HG03097 (cell line): ENCODE data around the gene ITPK1.

Experiments
- ATAC-seq: cut with Tn5 transposase; IDR thresholded peaks from one replicate; pipeline ENCODE4 v1.9.1; 2021; ENCODE audit not compliant: unreplicated experiment, low FRiP score

The ITPK1 gene

GRCh38 chr14:92997343-92998061 lies 118.2 kb downstream of the ITPK1 start:
- no peak for ATAC-seq

GRCh38 chr14:92995620-92996019 lies 120.1 kb downstream of the ITPK1 start:
- no peak for ATAC-seq

DNA sequence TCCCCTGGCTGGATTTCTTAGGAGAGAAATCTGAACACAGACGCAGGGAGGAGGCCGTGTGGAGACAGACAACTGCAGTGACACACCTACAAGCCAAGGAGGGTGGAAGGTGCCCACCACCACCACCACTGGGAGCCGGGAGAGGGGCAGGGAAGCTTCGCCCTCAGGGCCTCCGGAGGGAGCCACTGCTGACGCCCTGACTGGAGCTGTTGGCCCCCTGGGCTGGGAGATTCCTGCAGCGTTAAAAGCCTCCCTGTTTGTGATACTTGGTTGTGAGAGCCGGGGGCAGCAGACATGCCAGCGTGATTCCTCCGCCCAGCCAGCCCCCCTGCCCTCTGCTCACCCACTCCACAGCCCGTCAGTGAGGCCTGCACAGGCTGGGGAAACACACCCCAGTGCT lies 120.8 kb downstream of the ITPK1 start:
- no peak for ATAC-seq

GRCh38 chr14:92994131-92994676 lies 121.5 kb downstream of the ITPK1 start:
- ATAC-seq = no peak

- no peak for ATAC-seq
These were observed 122.4 kb downstream of the ITPK1 start for GRCh38 chr14:92993302-92993701.

GRCh38 chr14:92991536-92991935 lies 124.2 kb downstream of the ITPK1 start:
- no peak for ATAC-seq

DNA sequence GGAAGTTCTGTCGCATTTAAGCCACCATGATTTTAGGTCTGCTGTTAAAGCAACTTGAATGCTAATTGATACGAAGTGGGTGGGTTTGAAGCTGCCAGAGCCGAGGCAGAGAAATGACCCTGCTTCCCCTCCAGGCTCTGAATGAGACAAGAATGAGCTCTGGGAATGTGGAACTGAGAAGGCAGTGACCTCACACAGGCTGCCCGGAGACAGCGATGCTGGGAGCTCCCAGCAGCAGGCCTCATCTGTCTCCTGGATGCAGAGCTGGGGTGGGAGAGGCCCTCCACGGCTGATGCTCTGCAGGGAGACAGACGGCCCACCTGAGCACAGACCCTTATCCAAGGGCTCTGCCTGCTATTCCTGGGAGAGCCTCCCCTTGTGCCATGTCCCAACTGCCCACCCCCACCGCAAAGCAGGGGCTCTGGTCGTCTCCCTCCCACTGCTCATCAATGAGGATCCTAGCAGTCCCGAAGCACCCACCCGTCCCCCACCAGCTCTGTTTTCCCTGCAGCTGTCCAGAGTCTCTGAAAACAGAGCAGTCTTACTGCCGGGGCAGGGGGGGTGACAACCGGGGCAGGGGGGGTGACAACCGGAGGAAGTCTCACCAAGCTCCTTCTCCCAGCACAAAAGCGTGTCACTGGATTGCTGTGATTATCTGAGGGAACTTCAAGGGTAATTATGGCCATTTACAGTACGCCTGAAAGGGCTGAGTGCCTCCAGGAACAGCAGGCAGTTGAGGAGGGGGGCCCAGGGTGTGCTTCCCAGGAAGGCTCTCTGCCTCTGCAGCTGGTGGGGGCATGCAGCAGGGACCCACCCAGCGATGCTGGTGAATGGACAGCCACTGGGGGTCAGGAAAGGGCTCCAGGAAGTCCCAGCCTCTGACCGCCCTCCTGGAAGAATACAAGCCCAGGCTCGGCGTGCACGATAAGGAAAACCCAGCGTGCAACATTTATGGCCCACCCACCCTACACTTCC lies 125.0 kb downstream of the ITPK1 start:
- no peak for ATAC-seq

DNA sequence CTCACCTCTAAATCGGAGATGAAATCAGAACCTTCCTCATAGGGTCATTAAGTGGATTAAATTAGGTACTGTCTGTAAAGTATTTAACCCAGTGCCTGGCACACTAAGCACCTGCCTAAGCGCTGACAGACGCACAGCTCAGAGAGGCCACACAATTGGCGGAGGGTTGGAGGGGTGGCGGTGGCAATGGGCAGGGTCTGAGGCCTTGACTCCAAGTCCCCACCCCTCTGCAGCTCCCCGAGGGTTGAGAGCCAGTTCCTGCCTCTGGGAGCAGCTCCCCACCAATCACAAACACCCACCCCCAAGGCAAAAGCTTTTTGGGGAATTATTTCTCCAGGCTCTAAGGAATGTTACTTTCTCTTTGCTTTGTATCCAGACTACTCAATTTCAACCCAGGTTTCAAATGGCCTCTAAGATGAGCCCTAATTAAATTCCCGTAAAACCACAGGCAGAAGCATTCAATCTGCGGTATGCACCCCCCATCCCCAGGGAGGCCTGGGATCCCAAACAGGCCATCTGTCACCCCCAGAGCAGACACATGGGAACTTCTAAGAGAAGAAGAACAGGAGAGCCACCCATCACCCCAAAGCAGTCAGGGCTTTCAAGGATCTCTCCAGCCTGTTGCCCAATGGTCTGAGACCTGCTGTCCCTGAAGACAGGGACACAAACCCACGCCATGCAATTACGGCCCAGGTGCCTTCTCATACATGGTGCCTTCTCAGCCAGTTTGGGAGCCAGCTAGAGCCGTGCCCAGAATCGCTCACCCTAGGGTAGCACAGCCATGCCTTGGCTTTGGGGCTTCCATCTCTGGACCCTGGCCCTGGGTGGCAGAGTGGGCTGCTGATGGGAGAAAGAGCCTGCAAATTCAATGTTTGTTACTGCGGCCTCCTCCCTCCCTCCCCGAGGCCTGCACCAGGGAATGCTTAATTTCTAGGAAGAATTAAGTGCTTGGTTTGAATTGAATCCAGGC lies 126.7 kb downstream of the ITPK1 start:
- ATAC-seq = no peak

DNA sequence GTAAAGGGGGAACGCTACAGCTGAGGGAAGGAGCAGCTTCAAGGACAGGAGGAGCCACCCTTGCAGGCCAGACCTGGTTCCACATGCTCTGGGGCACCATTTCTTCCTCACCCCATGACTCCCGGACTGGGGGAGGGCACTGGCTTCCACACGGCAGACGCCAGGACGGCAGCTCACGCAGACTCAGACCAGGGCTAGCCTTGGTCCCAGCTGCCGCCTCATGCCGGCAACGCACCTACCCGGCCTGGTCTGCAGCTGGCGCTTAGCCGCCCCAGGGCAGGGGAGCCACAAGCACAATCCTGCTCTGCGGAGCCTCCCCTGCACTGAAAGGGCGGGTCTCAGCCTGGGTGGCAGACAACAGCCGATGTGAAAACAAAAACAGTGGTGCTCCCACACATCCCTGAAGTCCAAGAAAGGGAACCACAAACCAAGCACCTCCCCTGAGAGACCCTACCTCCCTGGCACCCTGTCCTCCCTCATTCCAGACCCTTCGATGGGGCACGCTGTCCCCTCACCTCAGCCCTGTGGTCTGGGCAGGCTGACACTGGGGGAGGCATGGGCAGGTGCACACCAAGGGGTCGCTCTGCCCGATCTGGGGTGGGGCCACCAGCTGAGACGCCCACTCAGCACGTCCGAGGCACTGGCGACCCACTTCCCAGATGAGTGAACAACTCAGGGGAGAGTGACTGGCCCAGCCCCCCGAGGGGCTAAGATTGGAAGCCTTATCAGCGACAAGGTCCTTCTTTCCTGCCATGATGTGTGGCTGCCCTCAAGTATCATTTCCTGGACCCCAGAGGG lies 127.8 kb downstream of the ITPK1 start:
- no peak for ATAC-seq

DNA sequence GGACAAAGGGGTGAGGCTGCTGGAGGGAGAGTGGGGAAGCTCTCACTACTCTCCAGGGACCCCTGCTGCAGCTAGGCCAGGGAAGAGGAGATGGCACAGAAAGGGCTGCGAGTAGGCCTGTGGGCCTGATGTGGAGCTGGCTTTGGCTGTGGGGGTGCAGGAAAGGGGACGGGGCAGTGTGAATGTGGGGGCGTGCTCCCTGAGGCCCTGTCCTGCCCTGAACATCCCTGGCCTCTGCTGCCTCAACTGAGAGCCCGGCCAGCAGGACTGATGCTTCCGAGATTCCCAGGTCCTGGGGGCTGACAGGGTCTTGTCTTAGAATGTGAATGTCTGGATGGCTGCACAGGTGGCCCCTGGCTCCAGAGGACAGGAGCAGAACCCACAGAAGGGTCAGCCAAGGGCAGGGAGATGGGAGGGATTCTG lies 128.6 kb downstream of the ITPK1 start:
- ATAC-seq = no peak

DNA sequence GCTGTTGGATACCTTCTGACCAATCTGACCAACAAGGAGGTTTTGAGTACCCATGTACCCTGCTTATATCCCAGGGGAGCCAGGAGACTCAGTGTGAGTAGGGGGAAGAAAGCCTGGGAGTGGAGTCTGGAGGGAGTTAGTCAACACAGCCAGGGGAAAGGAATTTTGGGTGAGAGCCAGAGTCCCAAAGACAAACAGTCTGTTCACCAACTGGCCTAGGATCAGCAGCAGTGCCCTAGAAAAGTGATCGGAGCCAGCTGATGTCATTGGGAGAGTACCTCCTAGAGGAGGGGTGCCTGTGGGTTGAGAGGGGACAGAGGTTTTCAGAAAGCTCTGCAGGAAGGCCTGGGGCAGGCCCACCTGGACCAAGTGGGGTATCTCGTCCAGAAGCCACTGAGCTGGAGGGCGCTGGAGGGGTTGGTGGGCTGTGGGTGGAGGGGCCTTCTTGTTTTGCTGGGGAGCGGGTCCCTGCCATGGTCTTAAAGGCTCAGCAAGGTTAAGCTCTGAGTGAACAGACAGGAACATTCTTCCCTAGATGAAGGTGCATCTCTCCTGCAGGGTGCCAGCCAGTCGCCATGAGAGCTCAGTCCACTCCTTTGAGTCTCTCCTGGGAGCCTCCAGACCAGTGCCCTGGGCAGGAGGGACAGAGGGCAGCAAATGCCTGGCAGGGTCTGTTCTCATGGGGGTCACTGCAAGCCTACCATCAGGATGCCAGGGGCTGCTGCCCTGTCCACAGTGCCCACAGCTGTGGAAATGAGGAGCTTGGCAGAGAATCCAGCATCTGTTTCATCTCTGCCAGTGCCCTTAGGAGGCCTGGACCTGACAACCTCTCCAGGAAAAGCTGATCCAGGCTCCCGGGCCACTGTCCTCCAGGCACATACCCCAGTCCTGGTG lies 129.2 kb downstream of the ITPK1 start:
- ATAC-seq = no peak

GRCh38 chr14:92985521-92985920 lies 130.2 kb downstream of the ITPK1 start:
- ATAC-seq = no peak

- ATAC-seq = no peak
These were observed 130.8 kb downstream of the ITPK1 start for GRCh38 chr14:92984896-92985295.

GRCh38 chr14:92984082-92984788 lies 131.5 kb downstream of the ITPK1 start:
- ATAC-seq = no peak

- ATAC-seq = no peak
These were observed 132.8 kb downstream of the ITPK1 start for GRCh38 chr14:92982956-92983355.

DNA sequence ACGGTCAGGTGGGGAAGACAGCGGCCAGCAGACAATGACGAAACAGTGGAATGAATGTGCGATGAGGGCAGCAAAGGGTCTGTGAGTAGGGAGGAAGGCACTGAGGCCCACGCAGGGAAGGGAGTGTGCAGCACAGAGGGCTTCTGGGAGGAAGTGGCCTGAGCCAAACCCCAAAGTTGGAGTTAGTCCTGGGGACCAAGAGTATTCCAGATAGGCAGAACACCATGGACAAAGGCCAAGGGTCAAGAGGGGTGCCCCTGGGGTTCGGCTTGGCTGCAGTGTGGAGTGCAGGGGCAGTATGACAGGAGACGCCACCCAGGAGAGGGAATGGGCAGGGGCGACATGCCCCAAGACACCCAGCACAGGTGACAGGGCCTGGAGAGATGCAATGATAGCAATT lies 134.0 kb downstream of the ITPK1 start:
- ATAC-seq = no peak

DNA sequence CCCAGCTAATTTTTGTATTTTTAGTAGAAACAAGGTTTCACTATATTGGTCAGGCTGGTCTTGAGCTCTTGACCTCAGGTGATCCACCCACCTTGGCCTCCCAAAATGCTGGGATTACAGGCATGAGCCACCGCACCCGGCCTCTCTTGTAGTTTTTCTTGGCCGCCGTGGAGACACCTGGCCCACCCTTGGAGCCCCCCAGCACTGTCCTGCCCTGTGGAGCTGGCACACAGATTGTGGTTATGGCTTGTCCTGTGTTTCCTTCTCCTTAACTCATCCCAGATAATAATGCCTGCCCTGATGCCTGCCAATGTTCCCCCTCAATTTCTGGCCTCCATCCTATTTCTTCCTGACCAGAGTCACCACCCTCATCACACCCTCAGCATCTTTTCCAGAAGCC lies 134.9 kb downstream of the ITPK1 start:
- no peak for ATAC-seq
